AG04449 (cell line): Measurements from ENCODE around the gene HS3ST3A1.

Source experiments
- CTCF ChIA-PET: fragments of 350-600 bp; formaldehyde crosslinking; extraction: SDS; loops from one replicate; lab custom pipeline; 2021; ENCODE audit warnings: antibody characterized with exemption; lab: Yijun Ruan, JAX
- POLR2A ChIA-PET: fragments of 400-600, 350-600 bp; formaldehyde crosslinking; extraction: SDS; loops from one replicate; lab custom pipeline; 2020; ENCODE audit warnings: antibody characterized with exemption, inconsistent platforms; lab: Yijun Ruan, JAX
- DNase-seq: peaks from one replicate; pipeline ENCODE4 v3.0.0-alpha.2; 2010; ENCODE audit warnings: low read depth, low spot score
- H3K4me3 ChIP-seq: 2 replicates; pipeline ENCODE4 v1.5.1; 2011; ENCODE audit warnings: low read depth, mild to moderate bottlenecking, control low read depth, low read length
- TF ChIP-seq, protein P1 (sequence below): IDR thresholded peaks from one replicate; pipeline ENCODE4 v1.5.1; 2011; ENCODE audit warnings: mild to moderate bottlenecking, moderate library complexity, low read length, control low read depth, inconsistent platforms; ENCODE audit not compliant: insufficient read depth; ENCODE audit errors: missing control alignments

The HS3ST3A1 gene

GRCh38 chr17:13593757-13594156 lies 8.0 kb downstream of the HS3ST3A1 start:
- ChIA-PET POLR2A (interaction anchor here (0.7 to 1.0 kb wide), 2 partner anchors 32 to 287 kb away, joined by 4 read pairs; no protein-coding TSS in a partner anchor), CTCF (interaction anchor here (0.8 to 7.1 kb wide), 25 partner anchors 10 to 707 kb away, joined by 3 to 112 read pairs (median 4); partner anchors contain the start of gene HS3ST3B1)
- no peak for DNase-seq
- no peak overlapping the region for H3K4me3 ChIP-seq
- TF ChIP-seq, protein P1, sequence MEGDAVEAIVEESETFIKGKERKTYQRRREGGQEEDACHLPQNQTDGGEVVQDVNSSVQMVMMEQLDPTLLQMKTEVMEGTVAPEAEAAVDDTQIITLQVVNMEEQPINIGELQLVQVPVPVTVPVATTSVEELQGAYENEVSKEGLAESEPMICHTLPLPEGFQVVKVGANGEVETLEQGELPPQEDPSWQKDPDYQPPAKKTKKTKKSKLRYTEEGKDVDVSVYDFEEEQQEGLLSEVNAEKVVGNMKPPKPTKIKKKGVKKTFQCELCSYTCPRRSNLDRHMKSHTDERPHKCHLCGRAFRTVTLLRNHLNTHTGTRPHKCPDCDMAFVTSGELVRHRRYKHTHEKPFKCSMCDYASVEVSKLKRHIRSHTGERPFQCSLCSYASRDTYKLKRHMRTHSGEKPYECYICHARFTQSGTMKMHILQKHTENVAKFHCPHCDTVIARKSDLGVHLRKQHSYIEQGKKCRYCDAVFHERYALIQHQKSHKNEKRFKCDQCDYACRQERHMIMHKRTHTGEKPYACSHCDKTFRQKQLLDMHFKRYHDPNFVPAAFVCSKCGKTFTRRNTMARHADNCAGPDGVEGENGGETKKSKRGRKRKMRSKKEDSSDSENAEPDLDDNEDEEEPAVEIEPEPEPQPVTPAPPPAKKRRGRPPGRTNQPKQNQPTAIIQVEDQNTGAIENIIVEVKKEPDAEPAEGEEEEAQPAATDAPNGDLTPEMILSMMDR: no peak

GRCh38 chr17:13593021-13593751 lies 8.5 kb downstream of the HS3ST3A1 start:
- POLR2A ChIA-PET: interaction anchor here (0.7 to 1.0 kb wide), 2 partner anchors 31 to 286 kb away, joined by 4 read pairs; no protein-coding TSS in a partner anchor
- no peak overlapping the region for H3K4me3 ChIP-seq
- TF ChIP-seq, protein P1: no peak
- no peak for DNase-seq
- CTCF ChIA-PET: interaction anchor here (0.8 to 7.1 kb wide), 11 partner anchors 16 to 707 kb away, joined by 3 to 112 read pairs (median 3); partner anchors contain the start of gene HS3ST3B1

- POLR2A ChIA-PET: no interaction called here
- no peak overlapping the region for H3K4me3 ChIP-seq
- no peak for DNase-seq
- CTCF ChIA-PET: interaction anchor here (0.8 to 7.1 kb wide), 5 partner anchors 15 to 708 kb away, joined by 3 to 112 read pairs (median 3); partner anchors contain the start of gene HS3ST3B1
- TF ChIP-seq, protein P1: no peak
These were observed 9.3 kb downstream of the HS3ST3A1 start for GRCh38 chr17:13592427-13592826.

DNA sequence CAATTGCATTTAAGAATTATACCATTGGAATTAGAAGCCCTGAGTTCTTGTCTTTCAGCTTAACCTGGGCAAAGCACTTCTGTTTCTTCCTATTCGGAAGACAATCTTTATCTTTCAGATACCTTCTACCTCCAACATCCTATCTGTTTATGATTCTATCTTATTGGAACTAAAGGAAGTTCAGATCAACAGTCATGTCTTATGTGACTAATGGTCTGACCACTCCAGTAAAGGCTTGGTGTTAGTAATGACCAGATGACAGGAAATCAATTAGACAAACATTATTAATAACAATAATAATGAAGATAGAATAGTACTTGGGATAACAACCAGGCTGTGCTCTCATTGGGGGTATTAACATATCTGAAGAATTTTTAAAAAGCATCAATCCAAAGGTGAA lies 11.3 kb downstream of the HS3ST3A1 start:
- CTCF ChIA-PET: interaction anchor here (0.8 to 1.8 kb wide), 3 partner anchors 253 to 560 kb away, joined by 3 to 5 read pairs (median 5); no protein-coding TSS in a partner anchor

GRCh38 chr17:13589658-13590057 lies 12.1 kb downstream of the HS3ST3A1 start:
- no peak overlapping the region for H3K4me3 ChIP-seq
- no peak for DNase-seq
- POLR2A ChIA-PET: interaction anchor here (0.6 kb wide), 1 partner anchor 45 kb away, joined by 5 read pairs; no protein-coding TSS in a partner anchor
- TF ChIP-seq, protein P1: no peak
- CTCF ChIA-PET: interaction anchor here (1.0 to 1.8 kb wide), 2 partner anchors 253 to 558 kb away, joined by 5 read pairs; no protein-coding TSS in a partner anchor

More for the DNA sequence above, 11.3 kb downstream of the HS3ST3A1 start:
- H3K4me3 ChIP-seq: no peak overlapping the region
- POLR2A ChIA-PET: interaction anchor here (0.6 kb wide), 1 partner anchor 46 kb away, joined by 5 read pairs; no protein-coding TSS in a partner anchor
- TF ChIP-seq, protein P1: no peak
- DNase-seq: no peak
